Mammary epithelial cell (primary cell): ENCODE measurements around the gene RNF168.

Source experiments
- CTCF ChIP-seq, 2 donors: IDR thresholded peaks in 1 of 2; conservative IDR thresholded peaks in 1 of 2; 2 replicates each; pipeline ENCODE4 v1.5.1; 2011 to 2012; ENCODE audit warnings: inconsistent platforms in 2 of 2, low read length in 2 of 2, mild to moderate bottlenecking in 2 of 2, control low read depth in 1 of 2, low read depth in 1 of 2; ENCODE audit not compliant: insufficient read depth in 1 of 2; ENCODE audit errors: extremely low read depth in 1 of 2
- EZH2 ChIP-seq: IDR thresholded peaks from 2 replicates; pipeline ENCODE4 v1.6.1; 2012; ENCODE audit warnings: low read length, inconsistent platforms, borderline replicate concordance

- TF ChIP-seq EZH2 (no peak), CTCF (conservative IDR thresholded peaks at IDR 0.05 in 1 of 2, IDR thresholded peaks at IDR 0.05 in 1 of 2; ENCODE audit: extremely low read depth in 1 of 2, insufficient read depth in 1 of 2, low read depth in 1 of 2, low read length in 2 of 2) (no peak)
Observed at GRCh38 chr3:196444500-196444894, 59.1 kb downstream of the RNF168 start.
